SU-DHL-6 (cell line): Measurements from ENCODE around the gene MYH8.

Experiments
- EZH2phosphoT487 ChIP-seq: fragments of 200-600 bp; sonication (generic), shearing (Covaris generic); conservative IDR thresholded peaks from 2 replicates; pipeline ENCODE4 v1.6.1; 2018; ENCODE audit warnings: mild to moderate bottlenecking, antibody characterized with exemption, low read length, moderate library complexity, mixed read lengths
- TF ChIP-seq, protein P1 (sequence below): fragments of 200-600 bp; sonication (generic); IDR thresholded peaks from one replicate; pipeline ENCODE4 v1.5.1; 2017; ENCODE audit warnings: antibody characterized with exemption, mild to moderate bottlenecking, low read length, moderate library complexity; ENCODE audit not compliant: insufficient read depth, poor library complexity, severe bottlenecking

GRCh38 chr17:10439816-10440215 lies 18.1 kb upstream of the MYH8 start:
- TF ChIP-seq, protein P1, sequence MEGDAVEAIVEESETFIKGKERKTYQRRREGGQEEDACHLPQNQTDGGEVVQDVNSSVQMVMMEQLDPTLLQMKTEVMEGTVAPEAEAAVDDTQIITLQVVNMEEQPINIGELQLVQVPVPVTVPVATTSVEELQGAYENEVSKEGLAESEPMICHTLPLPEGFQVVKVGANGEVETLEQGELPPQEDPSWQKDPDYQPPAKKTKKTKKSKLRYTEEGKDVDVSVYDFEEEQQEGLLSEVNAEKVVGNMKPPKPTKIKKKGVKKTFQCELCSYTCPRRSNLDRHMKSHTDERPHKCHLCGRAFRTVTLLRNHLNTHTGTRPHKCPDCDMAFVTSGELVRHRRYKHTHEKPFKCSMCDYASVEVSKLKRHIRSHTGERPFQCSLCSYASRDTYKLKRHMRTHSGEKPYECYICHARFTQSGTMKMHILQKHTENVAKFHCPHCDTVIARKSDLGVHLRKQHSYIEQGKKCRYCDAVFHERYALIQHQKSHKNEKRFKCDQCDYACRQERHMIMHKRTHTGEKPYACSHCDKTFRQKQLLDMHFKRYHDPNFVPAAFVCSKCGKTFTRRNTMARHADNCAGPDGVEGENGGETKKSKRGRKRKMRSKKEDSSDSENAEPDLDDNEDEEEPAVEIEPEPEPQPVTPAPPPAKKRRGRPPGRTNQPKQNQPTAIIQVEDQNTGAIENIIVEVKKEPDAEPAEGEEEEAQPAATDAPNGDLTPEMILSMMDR, result no peak
- TF ChIP-seq EZH2phosphoT487, result no peak
